K562 (cell line): ENCODE data around the gene CEP89. TPM values are rescaled to one million over a fixed set of nuclear protein-coding genes. Genes with fewer than 3 reads are reported as not detected.

Experiments used
- BRCA1 ChIP-seq, 2 experiments: fragments of 450-650 bp in 1 of 2; sonication (generic) in 1 of 2; formaldehyde crosslinking in 1 of 2; IDR thresholded peaks; 2 replicates each; pipeline versions ENCODE4 v1.5.0 to v1.6.1; 2017 to 2020; ENCODE audit warnings: mild to moderate bottlenecking in 1 of 2, missing genetic modification reagents in 1 of 2
- BRD4 ChIP-seq: fragments of 200-600 bp; sonication (generic); IDR thresholded peaks from 2 replicates; pipeline ENCODE4 v1.6.1; 2017; ENCODE audit warnings: inconsistent platforms
- BRF1 ChIP-seq: IDR thresholded peaks from 3 replicates; pipeline ENCODE4 v1.6.1; 2011; ENCODE audit warnings: borderline replicate concordance, mild to moderate bottlenecking; ENCODE audit not compliant: insufficient read length; ENCODE audit errors: extremely low read depth
- CBFA2T3 ChIP-seq: fragments of 450-650 bp; IDR thresholded peaks from 2 replicates; pipeline ENCODE4 v1.6.1; 2017
- CBFB ChIP-seq: sonication (generic); formaldehyde crosslinking; IDR thresholded peaks from 2 replicates; pipeline ENCODE4 v1.4.0; 2020; ENCODE audit warnings: mild to moderate bottlenecking, missing genetic modification reagents
- CREM ChIP-seq: IDR thresholded peaks from 2 replicates; pipeline ENCODE4 v1.6.1; 2014; ENCODE audit warnings: antibody characterized with exemption, low read depth
- CSDE1 ChIP-seq, 2 experiments: fragments of 450-650 bp; IDR thresholded peaks; 2 replicates each; pipeline ENCODE4 v1.6.1; 2016; ENCODE audit warnings: mild to moderate bottlenecking in 1 of 2
- EWSR1 ChIP-seq: fragments of 450-650 bp; IDR thresholded peaks from 2 replicates; pipeline ENCODE4 v1.6.1; 2018; ENCODE audit warnings: borderline replicate concordance, mild to moderate bottlenecking, low read depth, moderate library complexity; ENCODE audit not compliant: partially characterized antibody
- FOXK2 ChIP-seq, 2 experiments: fragments of 450-650 bp; IDR thresholded peaks in 1 of 2; conservative IDR thresholded peaks in 1 of 2; 2 replicates each; pipeline ENCODE4 v1.6.1; 2016; ENCODE audit warnings: low read depth in 2 of 2, mild to moderate bottlenecking in 1 of 2
- HDAC3 ChIP-seq: fragments of 450-650 bp; IDR thresholded peaks from 2 replicates; pipeline ENCODE4 v1.6.1; 2018; ENCODE audit warnings: borderline replicate concordance, mild to moderate bottlenecking, moderate library complexity; ENCODE audit not compliant: partially characterized antibody
- JUN ChIP-seq, 2 experiments: sonication (generic) in 1 of 2; formaldehyde crosslinking in 1 of 2; IDR thresholded peaks; 2 replicates each; pipeline versions ENCODE4 v1.6.1 to v1.8.0; 2012 to 2022; ENCODE audit warnings: borderline replicate concordance in 2 of 2, mild to moderate bottlenecking in 2 of 2, improper control_type of control experiment in 1 of 2, low read depth in 1 of 2, low read length in 1 of 2, missing genetic modification reagents in 1 of 2
- NCOA4 ChIP-seq: fragments of 450-650 bp; IDR thresholded peaks from 2 replicates; pipeline ENCODE4 v1.6.1; 2018; ENCODE audit warnings: mild to moderate bottlenecking; ENCODE audit not compliant: partially characterized antibody
- STAG1 ChIP-seq: sonication (generic); formaldehyde crosslinking; IDR thresholded peaks from 2 replicates; pipeline ENCODE4 v1.5.0; 2020; ENCODE audit warnings: missing genetic modification reagents, borderline replicate concordance
- TFAM ChIP-seq: fragments of 250-450 bp; sonication (Bioruptor Pico); conservative IDR thresholded peaks from 2 replicates; pipeline ENCODE4 v1.5.0; 2021; ENCODE audit warnings: mild to moderate bottlenecking, moderate library complexity
- ZC3H4 ChIP-seq: sonication (generic); formaldehyde crosslinking; IDR thresholded peaks from 2 replicates; pipeline ENCODE4 v1.9.0; 2021; ENCODE audit warnings: missing genetic modification reagents, borderline replicate concordance
- ZKSCAN3 ChIP-seq: fragments of 250-450 bp; sonication (Bioruptor Pico); IDR thresholded peaks from 2 replicates; pipeline ENCODE4 v1.4.0; 2020
- ZNF311 ChIP-seq: fragments of 250-450 bp; sonication (Bioruptor Pico); IDR thresholded peaks from 2 replicates; pipeline ENCODE4 v1.4.0; 2020; ENCODE audit warnings: mild to moderate bottlenecking, moderate library complexity
- ZNF384 ChIP-seq: IDR thresholded peaks from 2 replicates; pipeline ENCODE4 v1.6.1; 2012; ENCODE audit warnings: low read depth, low read length, improper control_type of control experiment
- ZNF395 ChIP-seq: fragments of 200-800 bp; sonication (Bioruptor generic); IDR thresholded peaks from 2 replicates; pipeline ENCODE4 v1.6.1; 2017; ENCODE audit warnings: missing genetic modification characterization, missing compliant biosample characterization
- ZNF696 ChIP-seq: fragments of 250-450 bp; sonication (Bioruptor Pico); conservative IDR thresholded peaks from 2 replicates; pipeline ENCODE4 v1.4.0; 2020; ENCODE audit warnings: mild to moderate bottlenecking, moderate library complexity
- polyA plus RNA-seq, 8 experiments: library from polyadenylated mRNA; depleted of rRNA in 4 of 8; stranded (reverse) in 5 of 8; unstranded in 3 of 8; fragments of >200 nt; fragmentation: Nextera tagmentation in 2 of 8; fragmentation: Illumina TruSeq in 1 of 8; extraction: Ambion mirVana in 2 of 8; extraction: Trizol in 1 of 8; gene quantifications; 2 replicates each; pipeline versions ENCODE4 v1.2.1 to v1.2.3, GENCODE V29; 2011 to 2014; ENCODE audit warnings: inconsistent platforms in 1 of 8, missing spikeins in 1 of 8
- total RNA-seq, 7 experiments: library from RNA; depleted of rRNA in 6 of 7; stranded (reverse); fragments of >200 nt in 6 of 7; fragmentation: Illumina TruSeq in 2 of 7; extraction: Trizol in 2 of 7; gene quantifications; 2 replicates each; pipeline versions ENCODE4 v1.2.1 to v1.2.3, GENCODE V29; 2011 to 2021; ENCODE audit warnings: low replicate concordance in 1 of 7
- TF ChIP-seq, protein P1 (sequence below): sonication (generic); formaldehyde crosslinking; IDR thresholded peaks from 2 replicates; pipeline ENCODE4 v1.8.1; 2023; ENCODE audit warnings: mild to moderate bottlenecking, missing genetic modification reagents
- TF ChIP-seq, protein P2 (sequence below): fragments of 450-650 bp; IDR thresholded peaks from 2 replicates; pipeline ENCODE4 v1.6.1; 2016; ENCODE audit warnings: low read depth, mild to moderate bottlenecking, moderate library complexity

CEP89 gene
- total and polyA plus RNA-seq, 9 of the 15 experiments (the other 6 are each of a cell fraction or from before 2014, with no cell fraction given): 5.5 to 15.0 (median 7.2) TPM

DNA sequence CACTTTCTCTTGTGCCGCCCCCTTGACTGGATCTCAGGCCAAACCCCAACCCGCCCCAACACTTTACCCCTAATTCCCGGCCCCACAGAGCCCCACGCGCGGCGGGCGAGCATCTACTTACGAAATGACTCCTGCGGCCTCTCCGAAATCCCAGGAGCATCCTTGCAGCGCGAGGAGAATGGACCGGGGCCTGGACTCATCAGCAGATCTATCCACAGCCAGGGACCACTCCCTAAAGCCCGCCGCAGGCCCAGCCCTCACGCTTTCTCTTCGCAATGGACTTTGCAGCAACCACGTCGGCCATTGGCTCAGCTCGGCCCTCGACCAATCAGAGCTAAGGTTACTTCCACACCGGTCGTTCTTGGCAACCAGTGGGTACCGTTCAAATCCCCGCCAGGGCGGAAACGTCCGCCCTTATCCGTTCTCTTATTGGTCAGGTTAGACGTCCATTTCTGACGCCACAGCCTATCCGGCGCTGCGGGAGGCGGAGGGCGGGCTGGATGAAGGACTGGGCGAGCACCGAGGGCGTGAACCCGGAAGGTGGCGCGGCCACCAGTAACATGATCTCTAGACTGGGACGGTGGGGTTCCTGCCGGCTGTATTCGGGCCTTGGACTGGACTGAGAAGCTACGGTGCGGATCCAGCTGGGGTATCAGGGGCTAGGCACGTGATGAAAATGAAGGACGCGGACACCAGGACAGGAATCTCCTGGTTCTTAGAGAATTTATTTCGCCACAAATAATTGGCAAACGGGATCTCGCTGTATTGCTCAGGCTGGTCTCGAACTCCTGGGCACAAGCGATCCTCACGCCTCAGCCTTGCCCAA, at the start of gene CEP89, which contains the start of gene FAAP24 (continued):
- TF ChIP-seq, protein P1, sequence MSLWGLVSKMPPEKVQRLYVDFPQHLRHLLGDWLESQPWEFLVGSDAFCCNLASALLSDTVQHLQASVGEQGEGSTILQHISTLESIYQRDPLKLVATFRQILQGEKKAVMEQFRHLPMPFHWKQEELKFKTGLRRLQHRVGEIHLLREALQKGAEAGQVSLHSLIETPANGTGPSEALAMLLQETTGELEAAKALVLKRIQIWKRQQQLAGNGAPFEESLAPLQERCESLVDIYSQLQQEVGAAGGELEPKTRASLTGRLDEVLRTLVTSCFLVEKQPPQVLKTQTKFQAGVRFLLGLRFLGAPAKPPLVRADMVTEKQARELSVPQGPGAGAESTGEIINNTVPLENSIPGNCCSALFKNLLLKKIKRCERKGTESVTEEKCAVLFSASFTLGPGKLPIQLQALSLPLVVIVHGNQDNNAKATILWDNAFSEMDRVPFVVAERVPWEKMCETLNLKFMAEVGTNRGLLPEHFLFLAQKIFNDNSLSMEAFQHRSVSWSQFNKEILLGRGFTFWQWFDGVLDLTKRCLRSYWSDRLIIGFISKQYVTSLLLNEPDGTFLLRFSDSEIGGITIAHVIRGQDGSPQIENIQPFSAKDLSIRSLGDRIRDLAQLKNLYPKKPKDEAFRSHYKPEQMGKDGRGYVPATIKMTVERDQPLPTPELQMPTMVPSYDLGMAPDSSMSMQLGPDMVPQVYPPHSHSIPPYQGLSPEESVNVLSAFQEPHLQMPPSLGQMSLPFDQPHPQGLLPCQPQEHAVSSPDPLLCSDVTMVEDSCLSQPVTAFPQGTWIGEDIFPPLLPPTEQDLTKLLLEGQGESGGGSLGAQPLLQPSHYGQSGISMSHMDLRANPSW (CRISPR knock-in tag): no peak
- peak; percentile 46 to 48; a peak in 1 of 4 replicates for TF ChIP-seq FOXK2 (conservative IDR thresholded peaks at IDR 0.05 in 1 of 2, IDR thresholded peaks at IDR 0.05 in 1 of 2; ENCODE audit: low read depth in 2 of 2)
- TF ChIP-seq HDAC3: no peak
- peak; percentile 71 for TF ChIP-seq CBFA2T3
- no peak for TF ChIP-seq BRCA1 (IDR thresholded peaks at IDR 0.05)
- no peak for TF ChIP-seq BRCA1 (CRISPR knock-in tag; IDR thresholded peaks at IDR 0.05)
- peak; percentile 67 for TF ChIP-seq CREM
- TF ChIP-seq, protein P2, sequence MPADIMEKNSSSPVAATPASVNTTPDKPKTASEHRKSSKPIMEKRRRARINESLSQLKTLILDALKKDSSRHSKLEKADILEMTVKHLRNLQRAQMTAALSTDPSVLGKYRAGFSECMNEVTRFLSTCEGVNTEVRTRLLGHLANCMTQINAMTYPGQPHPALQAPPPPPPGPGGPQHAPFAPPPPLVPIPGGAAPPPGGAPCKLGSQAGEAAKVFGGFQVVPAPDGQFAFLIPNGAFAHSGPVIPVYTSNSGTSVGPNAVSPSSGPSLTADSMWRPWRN: no peak
- no peak for TF ChIP-seq EWSR1
- TF ChIP-seq BRF1: no peak
- no peak for TF ChIP-seq ZKSCAN3 (CRISPR knock-in tag)
- TF ChIP-seq CBFB (CRISPR knock-in tag): no peak
- peak in 1 of 2 experiments; percentile 88; a peak in 2 of 4 replicates for TF ChIP-seq CSDE1 (IDR thresholded peaks at IDR 0.05)
- TF ChIP-seq JUN (IDR thresholded peaks at IDR 0.05; ENCODE audit: borderline replicate concordance, low read depth, low read length): no peak
- no peak for TF ChIP-seq JUN (CRISPR knock-in tag; IDR thresholded peaks at IDR 0.05; ENCODE audit: borderline replicate concordance)
- no peak for TF ChIP-seq NCOA4
- no peak for TF ChIP-seq BRD4
- TF ChIP-seq TFAM: no peak
- no peak for TF ChIP-seq STAG1 (CRISPR knock-in tag)
- TF ChIP-seq ZNF311 (CRISPR knock-in tag): no peak
- TF ChIP-seq ZNF696 (CRISPR knock-in tag): no peak
- no peak for TF ChIP-seq ZNF384
- TF ChIP-seq ZNF395 (CRISPR knock-in tag): no peak
- TF ChIP-seq ZC3H4 (CRISPR knock-in tag): no peak
